ENCODE results near the gene NEUROD4.

GRCh38 chr12:54973556-54973955 lies 46.2 kb upstream of the NEUROD4 start:
- TF ChIP-seq CTCF (IDR thresholded peaks at IDR 0.05) (no peak), POLR2A (IDR thresholded peaks at IDR 0.05) (no peak)

All from esophagus squamous epithelium (tissue), 4 donors.